Fibroblast of skin of abdomen (primary cell): ENCODE data around the gene ELOVL2. TPM values are rescaled to one million over a fixed set of nuclear protein-coding genes. Genes with fewer than 3 reads are reported as not detected.
"Not testable (repeated sequence)": the region's sequence is repeated elsewhere in the genome, so short reads cannot be mapped to it uniquely, and the experiment has no call there.

Experiments used
- DNase-seq: peaks from one replicate; pipeline ENCODE4 v3.0.0-alpha.2; 2013
- polyA plus RNA-seq, 2 experiments: library from polyadenylated mRNA; unstranded; fragments of 120-200 nt; gene quantifications; one replicate each; pipeline ENCODE4 v1.2.1, GENCODE V29; 2013; ENCODE audit not compliant: insufficient read length in 2 of 2

ELOVL2 gene
- polyA plus RNA-seq (2013, experiment 1 of 2; ENCODE audit: insufficient read length), result 4.1 TPM
- polyA plus RNA-seq (2013, experiment 2 of 2; ENCODE audit: insufficient read length), result 3.9 TPM

- DNase-seq, result peak; percentile 57
Observed at GRCh38 chr6:11043961-11044711, at the start of gene ELOVL2. Gene ELOVL2 (minus strand): TSS chr6:11044305. CDS start chr6:11044230, 75 bp downstream.

- no peak for DNase-seq
Observed at GRCh38 chr6:11093376-11093625, 49.2 kb upstream of the ELOVL2 start.

GRCh38 chr6:11092668-11093375 lies 48.7 kb upstream of the ELOVL2 start:
- no peak for DNase-seq

GRCh38 chr6:11091141-11091540 lies 47.0 kb upstream of the ELOVL2 start:
- DNase-seq, result not testable (repeated sequence)

- DNase-seq, result no peak
Observed at GRCh38 chr6:11089695-11090094, 45.6 kb upstream of the ELOVL2 start.

- not testable (repeated sequence) for DNase-seq
Observed at GRCh38 chr6:11087141-11087812, 43.2 kb upstream of the ELOVL2 start.

- peak; percentile 78 for DNase-seq
Observed at GRCh38 chr6:11085758-11086435, 41.8 kb upstream of the ELOVL2 start.

- DNase-seq, result no peak
Observed at GRCh38 chr6:11083956-11084355, 39.9 kb upstream of the ELOVL2 start.

GRCh38 chr6:11083491-11083890 lies 39.4 kb upstream of the ELOVL2 start:
- DNase-seq, result peak; percentile 45

- DNase-seq, result no peak
Observed at GRCh38 chr6:11080296-11080695, 36.2 kb upstream of the ELOVL2 start.

- no peak for DNase-seq
Observed at GRCh38 chr6:11078266-11078665, 34.2 kb upstream of the ELOVL2 start.

- DNase-seq, result no peak
Observed at GRCh38 chr6:11076540-11076939, 32.4 kb upstream of the ELOVL2 start.

GRCh38 chr6:11072101-11072500 lies 28.0 kb upstream of the ELOVL2 start:
- DNase-seq, result no peak

GRCh38 chr6:11069760-11070159 lies 25.7 kb upstream of the ELOVL2 start:
- DNase-seq, result no peak

- DNase-seq, result no peak
Observed at GRCh38 chr6:11067348-11067747, 23.2 kb upstream of the ELOVL2 start.

GRCh38 chr6:11066505-11067347 lies 22.6 kb upstream of the ELOVL2 start:
- DNase-seq, result no peak

GRCh38 chr6:11065436-11066202 lies 21.5 kb upstream of the ELOVL2 start:
- no peak for DNase-seq

GRCh38 chr6:11064836-11065235 lies 20.7 kb upstream of the ELOVL2 start:
- peak; percentile 16 for DNase-seq

GRCh38 chr6:11062715-11063114 lies 18.6 kb upstream of the ELOVL2 start:
- no peak for DNase-seq

GRCh38 chr6:11062083-11062482 lies 18.0 kb upstream of the ELOVL2 start:
- no peak for DNase-seq

GRCh38 chr6:11058406-11058805 lies 14.3 kb upstream of the ELOVL2 start:
- DNase-seq, result no peak
